Activated T-helper 2 cell treated with anti-CD3 and anti-CD28 coated beads, Interferon-gamma antibody, Interleukin-2, Interleukin-4, amounts not matched to agents 10 μg/mL and 5 μg/mL and 100 μg/mL, durations not matched to agents 14 hours and 24 hours and 36 hours (primary cell): ENCODE data around the gene WDFY1. TPM values are rescaled to one million over a fixed set of nuclear protein-coding genes. Genes with fewer than 3 reads are reported as not detected.
A peak's percentile ranks its signal among the peaks of the same experiment; 100 is the strongest.

Experiments
- DNase-seq: peaks from one replicate; pipeline ENCODE4 v3.0.0; 2021; ENCODE audit warnings: low spot score
- H3K27ac Mint-ChIP-seq: one replicate; pipeline ENCODE4 v1.8.0; 2021; ENCODE audit warnings: mixed read lengths
- H3K27me3 Mint-ChIP-seq: one replicate; pipeline ENCODE4 v1.8.0; 2021; ENCODE audit warnings: low read depth, mixed read lengths
- H3K36me3 Mint-ChIP-seq: one replicate; pipeline ENCODE4 v1.8.0; 2021; ENCODE audit warnings: low read depth, mixed read lengths
- H3K4me1 Mint-ChIP-seq: one replicate; pipeline ENCODE4 v1.8.0; 2021; ENCODE audit warnings: low read depth, mixed read lengths
- H3K4me3 Mint-ChIP-seq: one replicate; pipeline ENCODE4 v1.8.0; 2021; ENCODE audit warnings: low read depth, mild to moderate bottlenecking, moderate library complexity, mixed read lengths
- H3K9me3 Mint-ChIP-seq: one replicate; pipeline ENCODE4 v1.8.0; 2021; ENCODE audit warnings: mixed read lengths
- intact Hi-C: fragments of 100-400 bp; cut with micrococcal nuclease; formaldehyde crosslinking; loops from one replicate; pipeline ENCODE4 v1.15.1; 2023
- total RNA-seq: library from RNA; stranded (reverse); gene quantifications from 2 replicates; pipeline ENCODE4 v1.2.3, GENCODE V29; 2022

Gene WDFY1
- total RNA-seq, 1 donor from 2014 or later, result 22.2 TPM

- no peak for DNase-seq
- no peaks in the 10 kb centered on the region for H3K27me3 Mint-ChIP-seq
These were observed 48.3 kb downstream of the WDFY1 start for GRCh38 chr2:223896833-223897311.

GRCh38 chr2:223894968-223895367 lies 50.2 kb downstream of the WDFY1 start:
- intact Hi-C loops, result loop anchor here (5.0 kb wide), 1 partner anchor 43 kb away; no protein-coding TSS in a partner anchor
- Mint-ChIP-seq H3K4me3 (no peak overlapping the region), H3K27ac (peak overlapping the region; percentile 21), H3K36me3 (peaks cover 80% of the 10 kb centered on the region), H3K9me3 (no peaks in the 10 kb centered on the region), H3K4me1 (peaks cover 27% of the 10 kb centered on the region), H3K27me3 (no peaks in the 10 kb centered on the region)
- DNase-seq, result no peak

More at GRCh38 chr2:223896833-223897311, 48.3 kb downstream of the WDFY1 start:
- Mint-ChIP-seq H3K4me1 (peaks cover 27% of the 10 kb centered on the region), H3K9me3 (no peaks in the 10 kb centered on the region), H3K36me3 (peaks cover 82% of the 10 kb centered on the region), H3K27ac (peak overlapping the region; percentile 65), H3K4me3 (no peak overlapping the region)
- intact Hi-C loops, result loop anchor here (1.0 to 5.0 kb wide), 4 partner anchors 30 to 60 kb away; partner anchors contain the start of gene AP1S3

GRCh38 chr2:223894009-223894408 lies 51.1 kb downstream of the WDFY1 start:
- Mint-ChIP-seq H3K4me3 (no peak overlapping the region), H3K9me3 (peaks cover 7% of the 10 kb centered on the region), H3K4me1 (peaks cover 27% of the 10 kb centered on the region), H3K27me3 (no peaks in the 10 kb centered on the region), H3K27ac (no peak overlapping the region), H3K36me3 (peaks cover 80% of the 10 kb centered on the region)
- intact Hi-C loops, result no loop called here
- DNase-seq, result no peak

GRCh38 chr2:223890721-223891120 lies 54.4 kb downstream of the WDFY1 start:
- Mint-ChIP-seq H3K27me3 (no peaks in the 10 kb centered on the region), H3K27ac (no peak overlapping the region), H3K9me3 (peaks cover 8% of the 10 kb centered on the region), H3K36me3 (peaks cover 73% of the 10 kb centered on the region), H3K4me1 (peaks cover 9% of the 10 kb centered on the region), H3K4me3 (no peak overlapping the region)
- no peak for DNase-seq
- intact Hi-C loops, result no loop called here

GRCh38 chr2:223889229-223889628 lies 55.9 kb downstream of the WDFY1 start:
- DNase-seq, result no peak
- Mint-ChIP-seq H3K27me3 (no peaks in the 10 kb centered on the region), H3K4me1 (peaks cover 8% of the 10 kb centered on the region), H3K36me3 (peaks cover 72% of the 10 kb centered on the region), H3K4me3 (no peak overlapping the region), H3K27ac (no peak overlapping the region), H3K9me3 (peaks cover 8% of the 10 kb centered on the region)
- intact Hi-C loops, result no loop called here

GRCh38 chr2:223888251-223888650 lies 56.9 kb downstream of the WDFY1 start:
- Mint-ChIP-seq H3K4me3 (no peak overlapping the region), H3K9me3 (peaks cover 8% of the 10 kb centered on the region), H3K36me3 (peaks cover 64% of the 10 kb centered on the region), H3K27me3 (no peaks in the 10 kb centered on the region), H3K4me1 (peaks cover 10% of the 10 kb centered on the region), H3K27ac (peak overlapping the region; percentile 38)
- no peak for DNase-seq
- intact Hi-C loops, result no loop called here

- Mint-ChIP-seq H3K4me1 (peaks cover 10% of the 10 kb centered on the region), H3K4me3 (no peak overlapping the region), H3K9me3 (peaks cover 8% of the 10 kb centered on the region), H3K27ac (no peak overlapping the region), H3K27me3 (no peaks in the 10 kb centered on the region), H3K36me3 (peaks cover 64% of the 10 kb centered on the region)
- DNase-seq, result no peak
- intact Hi-C loops, result no loop called here
These were observed 58.0 kb downstream of the WDFY1 start for GRCh38 chr2:223887127-223887526.

- peaks cover 10% of the 10 kb centered on the region for H3K4me1 Mint-ChIP-seq
- no peak overlapping the region for H3K4me3 Mint-ChIP-seq
- no peak overlapping the region for H3K27ac Mint-ChIP-seq
- H3K9me3 Mint-ChIP-seq, result peaks cover 8% of the 10 kb centered on the region
- no peaks in the 10 kb centered on the region for H3K27me3 Mint-ChIP-seq
- H3K36me3 Mint-ChIP-seq, result peaks cover 67% of the 10 kb centered on the region
- DNase-seq, result no peak
- intact Hi-C loops, result no loop called here
These were observed 58.4 kb downstream of the WDFY1 start for GRCh38 chr2:223886726-223887125.

- no peak for DNase-seq
- Mint-ChIP-seq H3K9me3 (peaks cover 5% of the 10 kb centered on the region), H3K4me3 (no peak overlapping the region), H3K27me3 (no peaks in the 10 kb centered on the region), H3K27ac (peak overlapping the region; percentile 17), H3K36me3 (peaks cover 67% of the 10 kb centered on the region), H3K4me1 (peaks cover 10% of the 10 kb centered on the region)
- intact Hi-C loops, result no loop called here
These were observed 60.7 kb downstream of the WDFY1 start for GRCh38 chr2:223884399-223884798.

- H3K27ac Mint-ChIP-seq, result no peak overlapping the region
- no peaks in the 10 kb centered on the region for H3K27me3 Mint-ChIP-seq
- DNase-seq, result no peak
- H3K4me1 Mint-ChIP-seq, result peaks cover 6% of the 10 kb centered on the region
- no peaks in the 10 kb centered on the region for H3K9me3 Mint-ChIP-seq
- intact Hi-C loops, result no loop called here
- no peak overlapping the region for H3K4me3 Mint-ChIP-seq
- peaks cover 72% of the 10 kb centered on the region for H3K36me3 Mint-ChIP-seq
These were observed 62.4 kb downstream of the WDFY1 start for GRCh38 chr2:223882715-223883114.

- H3K27me3 Mint-ChIP-seq, result no peaks in the 10 kb centered on the region
- peaks cover 6% of the 10 kb centered on the region for H3K4me1 Mint-ChIP-seq
- H3K27ac Mint-ChIP-seq, result no peak overlapping the region
- intact Hi-C loops, result no loop called here
- no peak for DNase-seq
- H3K9me3 Mint-ChIP-seq, result no peaks in the 10 kb centered on the region
- no peak overlapping the region for H3K4me3 Mint-ChIP-seq
- peaks cover 69% of the 10 kb centered on the region for H3K36me3 Mint-ChIP-seq
These were observed 64.3 kb downstream of the WDFY1 start for GRCh38 chr2:223880796-223881195.

- Mint-ChIP-seq H3K4me3 (no peak overlapping the region), H3K9me3 (no peaks in the 10 kb centered on the region), H3K36me3 (peaks cover 63% of the 10 kb centered on the region), H3K27ac (no peak overlapping the region), H3K27me3 (no peaks in the 10 kb centered on the region), H3K4me1 (no peaks in the 10 kb centered on the region)
- no peak for DNase-seq
- intact Hi-C loops, result no loop called here
These were observed 67.3 kb downstream of the WDFY1 start for GRCh38 chr2:223877721-223878410.

- intact Hi-C loops, result no loop called here
- H3K36me3 Mint-ChIP-seq, result peaks cover 46% of the 10 kb centered on the region
- no peak for DNase-seq
These were observed 71.5 kb downstream of the WDFY1 start for GRCh38 chr2:223873672-223874071.

More at GRCh38 chr2:223873672-223874071, 71.5 kb downstream of the WDFY1 start:
- Mint-ChIP-seq H3K9me3 (no peaks in the 10 kb centered on the region), H3K27me3 (no peaks in the 10 kb centered on the region), H3K4me3 (no peak overlapping the region), H3K27ac (no peak overlapping the region), H3K4me1 (no peaks in the 10 kb centered on the region)
